HCT116 (cell line): ENCODE measurements around the gene ILDR2. TPM values are rescaled to one million over a fixed set of nuclear protein-coding genes. Genes with fewer than 3 reads are reported as not detected.

Source experiments
- ATAC-seq: fragments of 200-7000 bp; cut with Tn5 transposase; 2 replicates; pipeline ENCODE4 v1.9.1; 2020; ENCODE audit warnings: mild to moderate bottlenecking, moderate library complexity
- BruUV-seq: library from RNA; stranded (reverse); fragments of 400-500 nt; replicated peaks from 2 replicates; lab custom pipeline; 2021; lab: Mats Ljungman, UMichigan
- CTCF ChIA-PET: fragments of 300-600 bp; sonication (Branson Sonifier 250); formaldehyde crosslinking; loops from one replicate; lab custom pipeline; 2021; ENCODE audit warnings: antibody characterized with exemption; lab: Charles Lee
- POLR2A ChIA-PET: fragments of 300-600, 350-600 bp; sonication (Branson Sonifier 250); formaldehyde crosslinking; loops from one replicate; lab custom pipeline; 2021; ENCODE audit warnings: antibody characterized with exemption; lab: Charles Lee
- RAD21 ChIA-PET, 2 experiments: fragments of 300-600 bp; sonication (Branson Sonifier 250); formaldehyde crosslinking; loops; one replicate each; lab custom pipeline; 2023; ENCODE audit warnings: low total read pairs in 2 of 2; ENCODE audit not compliant: uncharacterized antibody in 2 of 2, unreplicated experiment in 2 of 2, low non-redundant PET in 1 of 2; lab: Charles Lee
- DNase-seq: peaks from one replicate; pipeline ENCODE4 v3.0.0-alpha.2; 2010; ENCODE audit warnings: low read depth, low spot score
- H2AFZ ChIP-seq: fragments of 200-600 bp; shearing (Covaris generic), sonication (generic); 2 replicates; pipeline ENCODE4 v1.6.1; 2017; ENCODE audit warnings: low read depth, mixed run types, mixed read lengths, antibody characterized with exemption, low read length; ENCODE audit not compliant: poor library complexity, severe bottlenecking
- H3K27ac ChIP-seq: 2 replicates; pipeline ENCODE4 v1.5.1; 2012; ENCODE audit warnings: low read depth, low read length
- H3K27me3 ChIP-seq: fragments of 200-600 bp; sonication (generic); 2 replicates; pipeline ENCODE4 v1.6.1; 2016; ENCODE audit warnings: mixed run types, low read length, mixed read lengths; ENCODE audit not compliant: insufficient read depth
- H3K36me3 ChIP-seq, 2 experiments: fragments of 200-500 bp in 1 of 2; fragments of 200-600 bp in 1 of 2; sonication (Bioruptor generic) in 1 of 2; sonication (generic) in 1 of 2; 2 replicates each; pipeline versions ENCODE4 v1.5.1 to v1.6.1; 2014 to 2016; ENCODE audit warnings: low read length in 2 of 2, inconsistent platforms in 1 of 2, mixed read lengths in 1 of 2, mixed run types in 1 of 2; ENCODE audit not compliant: insufficient read depth in 2 of 2, control insufficient read depth in 1 of 2
- H3K4me1 ChIP-seq, 2 experiments: fragments of 200-600 bp in 1 of 2; sonication (generic) in 1 of 2; 2 replicates each; pipeline versions ENCODE4 v1.5.1 to v1.6.1; 2012 to 2017; ENCODE audit warnings: low read length in 2 of 2, inconsistent platforms in 1 of 2, mild to moderate bottlenecking in 1 of 2, mixed read lengths in 1 of 2, mixed run types in 1 of 2, moderate library complexity in 1 of 2; ENCODE audit not compliant: insufficient read depth in 2 of 2, control insufficient read depth in 1 of 2
- H3K4me2 ChIP-seq: fragments of 200-600 bp; sonication (generic); 2 replicates; pipeline ENCODE4 v1.6.1; 2017; ENCODE audit warnings: mixed run types, low read length, mixed read lengths
- H3K4me3 ChIP-seq, 2 experiments: fragments of 200-600 bp in 1 of 2; sonication (generic) in 1 of 2; replicated peaks in 1 of 2; 2 replicates each; pipeline ENCODE4 v1.5.1; 2011 to 2016; ENCODE audit warnings: low read length in 2 of 2, control low read depth in 1 of 2, low read depth in 1 of 2, mild to moderate bottlenecking in 1 of 2, mixed read lengths in 1 of 2, mixed run types in 1 of 2
- H3K79me2 ChIP-seq: fragments of 200-600 bp; sonication (generic); 2 replicates; pipeline ENCODE4 v1.6.1; 2017; ENCODE audit warnings: mild to moderate bottlenecking, mixed run types, low read length, moderate library complexity, mixed read lengths; ENCODE audit not compliant: insufficient read depth
- H3K9ac ChIP-seq: fragments of 200-600 bp; sonication (generic); 2 replicates; pipeline ENCODE4 v1.6.1; 2016; ENCODE audit warnings: low read length, mixed read lengths
- H3K9me2 ChIP-seq: fragments of 200-600 bp; sonication (generic), shearing (Covaris generic); 2 replicates; pipeline ENCODE4 v1.6.1; 2017; ENCODE audit warnings: mixed run types, mild to moderate bottlenecking, moderate library complexity; ENCODE audit not compliant: insufficient read depth
- H3K9me3 ChIP-seq, 2 experiments: fragments of 200-500 bp in 1 of 2; fragments of 200-600 bp in 1 of 2; sonication (Bioruptor generic) in 1 of 2; sonication (generic) in 1 of 2; 2 replicates each; pipeline ENCODE4 v1.6.1; 2014 to 2017; ENCODE audit warnings: low read length in 2 of 2, mixed read lengths in 2 of 2, inconsistent platforms in 1 of 2, low read depth in 1 of 2, mild to moderate bottlenecking in 1 of 2, mixed run types in 1 of 2, moderate library complexity in 1 of 2; ENCODE audit not compliant: control insufficient read depth in 1 of 2, insufficient read depth in 1 of 2
- H4K20me1 ChIP-seq: fragments of 200-600 bp; sonication (generic), shearing (Covaris generic); 2 replicates; pipeline ENCODE4 v1.6.1; 2017; ENCODE audit warnings: mixed run types, mild to moderate bottlenecking, moderate library complexity; ENCODE audit not compliant: insufficient read depth
- EGR1 ChIP-seq: IDR thresholded peaks from 2 replicates; pipeline ENCODE4 v1.6.1; 2012; ENCODE audit warnings: low read depth
- ELF1 ChIP-seq: IDR thresholded peaks from 2 replicates; pipeline ENCODE4 v1.6.1; 2012; ENCODE audit warnings: low read depth, borderline replicate concordance
- YY1 ChIP-seq: IDR thresholded peaks from 2 replicates; pipeline ENCODE4 v1.6.1; 2011; ENCODE audit warnings: low read length, low read depth, moderate library complexity, mild to moderate bottlenecking; ENCODE audit not compliant: insufficient replicate concordance; ENCODE audit errors: extremely low read depth
- intact Hi-C: fragments of 100-400 bp; cut with micrococcal nuclease; formaldehyde crosslinking; loops from 2 replicates; pipeline ENCODE4 v1.10.0; 2022
- total RNA-seq: library from RNA; stranded (reverse); gene quantifications from one replicate; pipeline ENCODE4 v1.2.1, GENCODE V29; 2021; ENCODE audit not compliant: unreplicated experiment
- TF ChIP-seq, protein P1 (sequence below), 3 experiments: fragments of 200-600 bp in 1 of 3; sonication (generic) in 1 of 3; IDR thresholded peaks in 2 of 3; conservative IDR thresholded peaks in 1 of 3; 2 replicates each; pipeline ENCODE4 v1.5.1; 2012 to 2017; ENCODE audit warnings: low read depth in 2 of 3, low read length in 2 of 3, antibody characterized with exemption in 1 of 3, borderline replicate concordance in 1 of 3, control low read depth in 1 of 3, mild to moderate bottlenecking in 1 of 3, mixed read lengths in 1 of 3, mixed run types in 1 of 3, moderate library complexity in 1 of 3; ENCODE audit not compliant: insufficient read depth in 1 of 3
- TF ChIP-seq, protein P2 (sequence below): IDR thresholded peaks from 2 replicates; pipeline ENCODE4 v1.6.1; 2012

Gene ILDR2
- total RNA-seq, 1 experiment from 2014 or later, result 2.4 TPM

DNA sequence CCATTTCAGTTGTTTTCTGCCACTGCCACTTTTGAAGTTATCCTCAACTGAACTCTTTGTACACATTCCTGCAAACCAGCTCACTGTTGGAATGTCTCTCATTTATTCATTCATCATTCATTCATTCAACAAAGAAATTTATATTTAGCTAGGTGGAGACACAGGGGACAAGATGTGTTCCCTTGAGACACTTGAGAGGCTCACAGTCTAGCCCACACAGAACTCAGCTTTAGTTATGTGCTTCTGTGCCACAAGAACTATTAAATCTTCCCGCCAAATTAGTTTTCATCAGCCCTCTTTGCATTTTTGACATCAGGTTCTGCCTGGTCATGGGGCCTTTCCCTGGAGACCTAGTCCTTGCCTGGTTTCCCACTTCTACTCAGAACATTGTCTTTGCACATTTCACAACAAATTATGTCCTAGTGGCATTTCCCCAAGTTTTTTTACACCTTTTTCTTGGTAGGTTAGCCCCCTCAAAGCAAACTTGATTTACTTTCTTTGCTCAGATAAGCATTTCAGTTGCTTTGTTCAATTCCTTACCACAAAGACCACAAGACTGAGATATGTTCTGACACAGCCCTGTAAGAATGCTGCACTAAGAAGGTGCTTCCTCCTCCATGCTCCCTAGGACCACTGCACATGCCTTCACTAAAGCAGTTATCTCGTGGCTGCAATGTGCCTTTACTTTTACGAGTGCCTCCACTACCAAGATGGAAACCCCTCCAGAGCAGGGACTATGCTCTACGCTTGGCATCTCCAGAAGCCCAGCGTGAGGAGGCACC is 31.0 kb downstream of the ILDR2 start:
- H3K4me2 ChIP-seq, result no peak overlapping the region
- no peak overlapping the region for H3K27ac ChIP-seq
- ATAC-seq (peak; percentile 30; the same call in 1 of the 2 replicates), DNase-seq (no peak)
- no peaks in the 10 kb centered on the region for H3K79me2 ChIP-seq
- ChIA-PET RAD21 (no interaction called here), CTCF (no interaction called here), POLR2A (no interaction called here)
- H3K9me2 ChIP-seq, result no peaks in the 10 kb centered on the region
- no peak overlapping the region for H3K9ac ChIP-seq
- H3K4me1 ChIP-seq, result no peaks in the 10 kb centered on the region
- H3K36me3 ChIP-seq, result no peaks in the 10 kb centered on the region
- H4K20me1 ChIP-seq, result no peaks in the 10 kb centered on the region
- H2AFZ ChIP-seq, result no peak overlapping the region
- H3K4me3 ChIP-seq, result no peak overlapping the region
- BruUV-seq, result no TSS peak
- TF ChIP-seq ELF1 (no peak), EGR1 (no peak), YY1 (no peak)
- TF ChIP-seq, protein P1, sequence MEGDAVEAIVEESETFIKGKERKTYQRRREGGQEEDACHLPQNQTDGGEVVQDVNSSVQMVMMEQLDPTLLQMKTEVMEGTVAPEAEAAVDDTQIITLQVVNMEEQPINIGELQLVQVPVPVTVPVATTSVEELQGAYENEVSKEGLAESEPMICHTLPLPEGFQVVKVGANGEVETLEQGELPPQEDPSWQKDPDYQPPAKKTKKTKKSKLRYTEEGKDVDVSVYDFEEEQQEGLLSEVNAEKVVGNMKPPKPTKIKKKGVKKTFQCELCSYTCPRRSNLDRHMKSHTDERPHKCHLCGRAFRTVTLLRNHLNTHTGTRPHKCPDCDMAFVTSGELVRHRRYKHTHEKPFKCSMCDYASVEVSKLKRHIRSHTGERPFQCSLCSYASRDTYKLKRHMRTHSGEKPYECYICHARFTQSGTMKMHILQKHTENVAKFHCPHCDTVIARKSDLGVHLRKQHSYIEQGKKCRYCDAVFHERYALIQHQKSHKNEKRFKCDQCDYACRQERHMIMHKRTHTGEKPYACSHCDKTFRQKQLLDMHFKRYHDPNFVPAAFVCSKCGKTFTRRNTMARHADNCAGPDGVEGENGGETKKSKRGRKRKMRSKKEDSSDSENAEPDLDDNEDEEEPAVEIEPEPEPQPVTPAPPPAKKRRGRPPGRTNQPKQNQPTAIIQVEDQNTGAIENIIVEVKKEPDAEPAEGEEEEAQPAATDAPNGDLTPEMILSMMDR (IDR thresholded peaks at IDR 0.05 in 2 of 3, conservative IDR thresholded peaks at IDR 0.05 in 1 of 3; ENCODE audit: borderline replicate concordance in 1 of 3, insufficient read depth in 1 of 3, low read depth in 2 of 3, low read length in 2 of 3), result no peak
- TF ChIP-seq, protein P2, sequence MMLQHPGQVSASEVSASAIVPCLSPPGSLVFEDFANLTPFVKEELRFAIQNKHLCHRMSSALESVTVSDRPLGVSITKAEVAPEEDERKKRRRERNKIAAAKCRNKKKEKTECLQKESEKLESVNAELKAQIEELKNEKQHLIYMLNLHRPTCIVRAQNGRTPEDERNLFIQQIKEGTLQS, result no peak
- H3K9me3 ChIP-seq, result no peaks in the 10 kb centered on the region
- intact Hi-C loops, result no loop called here
- H3K27me3 ChIP-seq, result no peaks in the 10 kb centered on the region
